A549 (cell line): ENCODE measurements around the gene MUC5B. TPM values are rescaled to one million over a fixed set of nuclear protein-coding genes. Genes with fewer than 3 reads are reported as not detected.

Source experiments
- ATAC-seq, 2 experiments: fragments of 200-7000 bp in 1 of 2; fragments of >200 bp in 1 of 2; cut with Nextera tagmentation in 1 of 2; cut with Tn5 transposase in 1 of 2; 3 replicates each; pipeline versions ENCODE4 v1.8.0 to v1.9.1; 2018 to 2020; ENCODE audit warnings: mild to moderate bottlenecking in 1 of 2, moderate library complexity in 1 of 2
- CTCF ChIA-PET: fragments of 300-600 bp; sonication (Branson Sonifier 250); formaldehyde crosslinking; extraction: SDS; loops from one replicate; lab custom pipeline; 2021; ENCODE audit warnings: antibody characterized with exemption, inconsistent platforms; lab: Yijun Ruan, JAX
- POLR2A ChIA-PET: fragments of 350-600 bp; formaldehyde crosslinking; extraction: SDS; loops from one replicate; lab custom pipeline; 2021; ENCODE audit warnings: antibody characterized with exemption, inconsistent platforms; lab: Yijun Ruan, JAX
- DNase-seq, 2 experiments: peaks; one replicate each; pipeline versions ENCODE4 v3.0.0 to v3.0.0-alpha.2; 2011 to 2016; ENCODE audit warnings: low read depth in 1 of 2, low spot score in 1 of 2
- FAIRE-seq: peaks from 2 replicates; lab custom pipeline; 2011; peaks lifted over from hg19 to GRCh38; lab: Jason Lieb, UNC
- H3K27ac ChIP-seq, 2 experiments: fragments of >200 bp; sonication (Bioruptor Twin); formaldehyde crosslinking; 3 replicates each; pipeline ENCODE4 v1.5.1; 2016 to 2017
- H3K4me1 ChIP-seq: fragments of >200 bp; sonication (Bioruptor Twin); formaldehyde crosslinking; 3 replicates; pipeline ENCODE4 v1.6.1; 2016
- H3K4me2 ChIP-seq: fragments of >200 bp; sonication (Bioruptor Twin); formaldehyde crosslinking; 3 replicates; pipeline ENCODE4 v1.6.1; 2016
- H3K4me3 ChIP-seq: fragments of >200 bp; sonication (Bioruptor Twin); formaldehyde crosslinking; 3 replicates; pipeline ENCODE4 v1.5.1; 2016
- H3K9me3 ChIP-seq: fragments of >200 bp; sonication (Bioruptor Twin); formaldehyde crosslinking; 3 replicates; pipeline ENCODE4 v1.6.1; 2016
- CBX2 ChIP-seq: fragments of 200-600 bp; sonication (generic); IDR thresholded peaks from 2 replicates; pipeline ENCODE4 v1.6.1; 2016; ENCODE audit warnings: low read depth, mild to moderate bottlenecking, borderline replicate concordance
- CBX8 ChIP-seq: fragments of 200-600 bp; sonication (generic); IDR thresholded peaks from 2 replicates; pipeline ENCODE4 v1.6.1; 2016
- CHD4 ChIP-seq: fragments of 200-600 bp; sonication (generic); IDR thresholded peaks from 2 replicates; pipeline ENCODE4 v1.6.1; 2016; ENCODE audit warnings: antibody characterized with exemption, mild to moderate bottlenecking, borderline replicate concordance
- EHF ChIP-seq: fragments of 250-450 bp; sonication (Bioruptor Pico); IDR thresholded peaks from 2 replicates; pipeline ENCODE4 v1.5.0; 2020; ENCODE audit warnings: mild to moderate bottlenecking
- EP300 ChIP-seq, 2 experiments: fragments of >200 bp; sonication (Bioruptor Twin); formaldehyde crosslinking; IDR thresholded peaks; 2 replicates in 1 of 2; 3 replicates in 1 of 2; pipeline ENCODE4 v1.6.1; 2016 to 2017
- ESRRA ChIP-seq: fragments of 150-350 bp; IDR thresholded peaks from 2 replicates; pipeline ENCODE4 v1.6.1; 2014; ENCODE audit warnings: mild to moderate bottlenecking, low read length, borderline replicate concordance
- FOXS1 ChIP-seq: fragments of 250-450 bp; sonication (Bioruptor Pico); IDR thresholded peaks from 2 replicates; pipeline ENCODE4 v1.5.0; 2020; ENCODE audit warnings: mild to moderate bottlenecking, moderate library complexity
- HEYL ChIP-seq: fragments of 250-450 bp; sonication (Bioruptor Pico); IDR thresholded peaks from 2 replicates; pipeline ENCODE4 v1.8.0; 2021; ENCODE audit warnings: mild to moderate bottlenecking, moderate library complexity
- HOXA7 ChIP-seq: fragments of 250-450 bp; sonication (Bioruptor Pico); IDR thresholded peaks from 2 replicates; pipeline ENCODE4 v1.5.0; 2020; ENCODE audit warnings: mild to moderate bottlenecking, moderate library complexity
- HOXB13 ChIP-seq: fragments of 250-450 bp; sonication (Bioruptor Pico); IDR thresholded peaks from 2 replicates; pipeline ENCODE4 v1.5.0; 2020; ENCODE audit warnings: low read depth, mild to moderate bottlenecking, moderate library complexity
- HOXB5 ChIP-seq: fragments of 250-450 bp; sonication (Bioruptor Pico); IDR thresholded peaks from 2 replicates; pipeline ENCODE4 v1.5.0; 2020; ENCODE audit warnings: mild to moderate bottlenecking, moderate library complexity
- JUN ChIP-seq, 2 experiments: fragments of >200 bp; sonication (Bioruptor Twin); formaldehyde crosslinking; IDR thresholded peaks; 2 replicates in 1 of 2; 3 replicates in 1 of 2; pipeline ENCODE4 v1.6.1; 2016 to 2017
- KDM1A ChIP-seq: fragments of 200-600 bp; sonication (generic); IDR thresholded peaks from 2 replicates; pipeline ENCODE4 v1.6.1; 2016; ENCODE audit warnings: low read depth, mild to moderate bottlenecking
- MAFK ChIP-seq: fragments of 450-650 bp; IDR thresholded peaks from 2 replicates; pipeline ENCODE4 v1.6.1; 2014; ENCODE audit not compliant: partially characterized antibody
- MAZ ChIP-seq: fragments of 150-350 bp; IDR thresholded peaks from 2 replicates; pipeline ENCODE4 v1.6.1; 2014; ENCODE audit warnings: antibody characterized with exemption, low read depth, low read length, borderline replicate concordance
- NFE2L2 ChIP-seq: fragments of 150-350 bp; conservative IDR thresholded peaks from 2 replicates; pipeline ENCODE4 v1.6.1; 2014; ENCODE audit warnings: low read length
- NPAS2 ChIP-seq: fragments of 250-450 bp; sonication (Bioruptor Pico); IDR thresholded peaks from 2 replicates; pipeline ENCODE4 v1.8.0; 2022; ENCODE audit warnings: mild to moderate bottlenecking, moderate library complexity, borderline replicate concordance
- NR3C1 ChIP-seq: fragments of >200 bp; sonication (Bioruptor Twin); formaldehyde crosslinking; IDR thresholded peaks from 3 replicates; pipeline ENCODE4 v1.6.1; 2017
- POLR2A ChIP-seq: IDR thresholded peaks from 2 replicates; pipeline ENCODE4 v1.6.1; 2012; ENCODE audit warnings: mild to moderate bottlenecking, low read length
- SREBF2 ChIP-seq: fragments of 450-650 bp; IDR thresholded peaks from 2 replicates; pipeline ENCODE4 v1.6.1; 2014; ENCODE audit warnings: mild to moderate bottlenecking, moderate library complexity
- ZFP36 ChIP-seq: fragments of 450-650 bp; IDR thresholded peaks from 2 replicates; pipeline ENCODE4 v1.6.1; 2014; ENCODE audit warnings: borderline replicate concordance; ENCODE audit not compliant: partially characterized antibody
- ZSCAN20 ChIP-seq: fragments of 250-450 bp; sonication (Bioruptor Pico); IDR thresholded peaks from 2 replicates; pipeline ENCODE4 v1.8.0; 2022; ENCODE audit warnings: mild to moderate bottlenecking, moderate library complexity
- WGBS: methylation state at CpG from one replicate; pipeline ENCODE4 v1.1.6; 2017; ENCODE audit errors: missing lambda C conversion rate; 5-methylcytosine and 5-hydroxymethylcytosine counted together
- polyA plus RNA-seq, 4 experiments: library from polyadenylated mRNA; depleted of rRNA in 3 of 4; stranded (reverse); fragments of >200 nt; fragmentation: RNase III in 1 of 4; extraction: RNeasy Plus Mini Kit Qiagen cat#74134 plus additional on column Dnase treatment in 1 of 4; gene quantifications; 2 replicates in 3 of 4; 3 replicates in 1 of 4; pipeline ENCODE4 v1.2.3, GENCODE V29; 2011 to 2017
- TF ChIP-seq, protein P1 (sequence below): fragments of 450-650 bp; IDR thresholded peaks from 2 replicates; pipeline ENCODE4 v1.6.1; 2014; ENCODE audit warnings: antibody characterized with exemption
- TF ChIP-seq, protein P2 (sequence below): IDR thresholded peaks from 2 replicates; pipeline ENCODE4 v1.6.1; 2012
- TF ChIP-seq, protein P3 (sequence below): IDR thresholded peaks from 2 replicates; pipeline ENCODE4 v1.6.1; 2012

Gene MUC5B
- polyA plus RNA-seq, 2 of the 4 experiments (the other 2 are of a cell fraction) = 0.85 to 1.4 TPM

DNA sequence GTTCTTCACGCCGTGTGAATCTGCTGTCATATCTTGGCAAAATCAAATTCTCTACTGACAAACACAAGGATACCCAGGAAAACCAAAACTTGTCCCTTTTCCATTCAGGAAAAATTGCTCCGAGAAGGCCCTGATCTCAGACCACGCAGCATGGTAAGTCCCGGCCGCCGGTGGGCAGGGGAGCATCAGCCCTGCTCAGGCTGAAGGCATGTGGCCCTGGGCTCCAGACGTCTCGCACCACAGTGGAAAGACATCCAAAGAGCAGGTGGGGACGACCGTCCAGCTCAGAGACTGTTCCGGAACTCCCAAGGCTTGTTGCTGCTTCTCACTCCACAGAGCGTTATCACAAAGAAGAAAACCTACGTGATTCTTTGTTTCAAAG lies 56.8 kb downstream of the MUC5B start:
- no peak for ATAC-seq
- no peak for DNase-seq
- 97% methylated on average over 14 of the region's 14 CpGs for WGBS
- FAIRE-seq = no peak
- ChIA-PET POLR2A (no interaction called here), CTCF (interaction anchor here (1.4 kb wide), 1 partner anchor 30 kb away, joined by 3 read pairs; the partner anchor contains the start of gene TOLLIP)
- no peak overlapping the region for H3K27ac ChIP-seq
- H3K9me3 ChIP-seq = no peaks in the 10 kb centered on the region
- H3K4me3 ChIP-seq = no peak overlapping the region
- H3K4me2 ChIP-seq = no peak overlapping the region
- TF ChIP-seq, protein P1, sequence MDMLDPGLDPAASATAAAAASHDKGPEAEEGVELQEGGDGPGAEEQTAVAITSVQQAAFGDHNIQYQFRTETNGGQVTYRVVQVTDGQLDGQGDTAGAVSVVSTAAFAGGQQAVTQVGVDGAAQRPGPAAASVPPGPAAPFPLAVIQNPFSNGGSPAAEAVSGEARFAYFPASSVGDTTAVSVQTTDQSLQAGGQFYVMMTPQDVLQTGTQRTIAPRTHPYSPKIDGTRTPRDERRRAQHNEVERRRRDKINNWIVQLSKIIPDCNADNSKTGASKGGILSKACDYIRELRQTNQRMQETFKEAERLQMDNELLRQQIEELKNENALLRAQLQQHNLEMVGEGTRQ = no peak
- TF ChIP-seq NFE2L2 (no peak), ZFP36 (no peak), CHD4 (no peak), CBX2 (no peak), SREBF2 (no peak), EHF (no peak), NPAS2 (CRISPR knock-in tag) (no peak), ESRRA (no peak), EP300 (IDR thresholded peaks at IDR 0.05) (no peak)
- TF ChIP-seq, protein P2, sequence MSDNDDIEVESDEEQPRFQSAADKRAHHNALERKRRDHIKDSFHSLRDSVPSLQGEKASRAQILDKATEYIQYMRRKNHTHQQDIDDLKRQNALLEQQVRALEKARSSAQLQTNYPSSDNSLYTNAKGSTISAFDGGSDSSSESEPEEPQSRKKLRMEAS = no peak
- TF ChIP-seq, all 56 proteins: peak for 0
- H3K4me1 ChIP-seq = no peaks in the 10 kb centered on the region

DNA sequence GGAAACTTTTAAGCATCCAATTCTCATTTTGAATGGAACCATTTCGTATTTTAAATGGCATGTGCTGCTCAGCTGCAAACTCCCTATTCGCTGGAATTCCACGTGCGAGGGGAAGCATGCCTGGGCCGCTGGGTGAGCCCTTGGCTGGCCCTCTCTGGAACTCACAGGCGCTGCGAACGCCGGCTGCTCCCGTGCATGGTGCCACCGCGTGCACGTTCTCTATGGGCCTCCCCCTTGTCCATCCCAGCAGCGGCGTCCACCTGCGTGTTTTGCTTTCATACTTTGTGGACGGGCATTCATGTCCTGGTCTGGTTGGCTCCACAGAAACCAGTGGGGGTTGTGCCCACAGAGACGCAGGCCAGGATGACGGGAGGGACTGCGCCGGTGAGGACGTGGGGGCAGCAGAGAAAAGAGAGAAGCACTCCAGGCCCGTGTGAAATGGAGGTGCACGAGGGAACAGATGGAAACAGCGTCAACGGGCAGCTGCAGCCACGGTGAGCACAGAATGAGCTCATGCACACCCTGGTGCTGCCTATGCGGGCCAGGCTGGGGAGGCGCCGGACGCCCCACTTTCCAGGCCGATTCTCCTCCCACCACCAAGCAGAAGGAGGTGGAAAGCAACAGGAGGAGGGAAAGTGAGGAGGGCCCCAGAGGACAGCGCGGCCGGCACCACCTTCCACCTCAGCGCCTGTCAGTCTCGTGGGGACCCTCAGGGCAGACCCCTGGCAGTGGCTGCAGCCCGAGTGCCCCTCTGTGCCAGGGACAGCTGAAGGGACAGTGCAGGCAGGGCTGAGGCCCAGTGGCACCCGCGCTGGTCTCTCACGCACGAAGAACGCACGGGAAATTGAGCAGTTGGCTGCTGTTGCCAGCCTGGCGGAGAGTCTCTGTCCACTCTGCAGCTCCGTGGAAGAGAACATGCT lies 57.5 kb downstream of the MUC5B start:
- no peak for FAIRE-seq
- CTCF ChIA-PET = interaction anchor here (0.9 to 1.4 kb wide), 2 partner anchors 11 to 29 kb away, joined by 3 read pairs; partner anchors contain the start of gene TOLLIP
- no peaks in the 10 kb centered on the region for H3K9me3 ChIP-seq
- no peak overlapping the region for H3K27ac ChIP-seq
- no peaks in the 10 kb centered on the region for H3K4me1 ChIP-seq
- TF ChIP-seq CBX2 = no peak
- TF ChIP-seq ZFP36 = no peak
- TF ChIP-seq KDM1A = no peak
- TF ChIP-seq HOXB5 (CRISPR knock-in tag) = no peak
- TF ChIP-seq ZSCAN20 = no peak
- TF ChIP-seq MAFK = no peak
- TF ChIP-seq, all 56 proteins: peak for 0
- DNase-seq (no peak), ATAC-seq (no peak)
- 94% methylated on average over 46 of the region's 46 CpGs for WGBS
- Histone ChIP-seq H3K4me2 (no peak overlapping the region), H3K4me3 (no peak overlapping the region)
- POLR2A ChIA-PET = no interaction called here

DNA sequence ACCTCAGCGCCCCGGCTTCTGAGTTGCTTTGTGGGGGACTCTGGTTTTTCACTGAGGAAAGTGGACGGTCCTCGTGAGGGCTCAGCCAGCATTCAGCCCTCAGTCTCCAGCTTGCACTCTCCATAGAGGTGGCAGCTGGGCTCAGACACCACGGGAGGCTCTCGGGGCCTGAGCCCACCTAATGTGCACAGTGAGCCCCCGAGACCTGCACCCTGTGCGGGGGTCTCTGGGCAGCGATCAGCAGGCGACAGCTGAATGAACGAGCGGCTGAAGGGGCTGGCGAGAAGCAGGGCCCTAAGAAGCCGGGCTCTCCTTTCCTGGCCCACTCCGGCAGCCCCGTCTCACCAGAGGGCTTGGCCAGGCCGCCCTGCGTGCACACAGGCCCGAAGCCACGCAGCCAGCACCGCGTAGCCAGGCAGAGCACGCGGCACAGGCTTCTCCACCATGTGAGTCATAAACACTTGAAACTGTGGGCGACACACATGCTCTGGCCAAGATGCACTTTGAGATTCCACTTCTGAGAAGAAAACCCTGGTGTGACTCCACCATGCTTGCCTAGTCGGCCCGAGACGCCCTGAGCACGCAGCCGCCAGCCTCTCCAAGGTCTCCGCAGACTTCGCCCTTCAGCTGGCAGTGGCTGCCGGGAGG lies 58.6 kb downstream of the MUC5B start:
- DNase-seq = no peak
- FAIRE-seq = no peak
- ChIA-PET POLR2A (no interaction called here), CTCF (interaction anchor here (0.9 to 1.0 kb wide), 3 partner anchors 10 to 233 kb away, joined by 3 read pairs; no protein-coding TSS in a partner anchor)
- TF ChIP-seq, protein P3, sequence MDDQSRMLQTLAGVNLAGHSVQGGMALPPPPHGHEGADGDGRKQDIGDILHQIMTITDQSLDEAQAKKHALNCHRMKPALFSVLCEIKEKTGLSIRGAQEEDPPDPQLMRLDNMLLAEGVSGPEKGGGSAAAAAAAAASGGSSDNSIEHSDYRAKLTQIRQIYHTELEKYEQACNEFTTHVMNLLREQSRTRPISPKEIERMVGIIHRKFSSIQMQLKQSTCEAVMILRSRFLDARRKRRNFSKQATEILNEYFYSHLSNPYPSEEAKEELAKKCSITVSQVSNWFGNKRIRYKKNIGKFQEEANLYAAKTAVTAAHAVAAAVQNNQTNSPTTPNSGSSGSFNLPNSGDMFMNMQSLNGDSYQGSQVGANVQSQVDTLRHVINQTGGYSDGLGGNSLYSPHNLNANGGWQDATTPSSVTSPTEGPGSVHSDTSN = no peak
- TF ChIP-seq HEYL (CRISPR knock-in tag) (no peak), POLR2A (no peak), HOXA7 (CRISPR knock-in tag) (no peak), ZSCAN20 (no peak), MAZ (no peak), NR3C1 (no peak), CBX8 (no peak), NFE2L2 (no peak), HOXB13 (CRISPR knock-in tag) (no peak), FOXS1 (CRISPR knock-in tag) (no peak), JUN (IDR thresholded peaks at IDR 0.05) (no peak)
- no peak overlapping the region for H3K27ac ChIP-seq
- no peak overlapping the region for H3K4me2 ChIP-seq
- 89% methylated on average over 25 of the region's 33 CpGs for WGBS
- H3K4me1 ChIP-seq = no peaks in the 10 kb centered on the region
- H3K4me3 ChIP-seq = no peak overlapping the region
- no peaks in the 10 kb centered on the region for H3K9me3 ChIP-seq
- no peak for ATAC-seq
